Neuronal stem cell (in vitro differentiated cells): ENCODE data around the gene FOXL2NB.

ENCODE experiments used
- DNase-seq: peaks from one replicate; pipeline ENCODE4 v3.0.0-alpha.2; 2013; ENCODE audit warnings: low spot score
- H2AFZ ChIP-seq: one replicate; pipeline ENCODE4 v1.6.1; 2013; ENCODE audit warnings: mild to moderate bottlenecking, low read length, inconsistent platforms
- H2AK5ac ChIP-seq: 2 replicates; pipeline ENCODE4 v1.6.1; 2013; ENCODE audit warnings: low read depth, mild to moderate bottlenecking, inconsistent platforms, low read length, moderate library complexity, mixed read lengths
- H2BK120ac ChIP-seq: 2 replicates; pipeline ENCODE4 v1.6.1; 2013; ENCODE audit warnings: low read depth, mild to moderate bottlenecking, inconsistent platforms, low read length, moderate library complexity, mixed read lengths
- H2BK12ac ChIP-seq: one replicate; pipeline ENCODE4 v1.6.1; 2013; ENCODE audit warnings: low read length, inconsistent platforms
- H2BK15ac ChIP-seq: 2 replicates; pipeline ENCODE4 v1.6.1; 2013; ENCODE audit warnings: mild to moderate bottlenecking, low read length, inconsistent platforms, mixed read lengths
- H2BK5ac ChIP-seq: one replicate; pipeline ENCODE4 v1.6.1; 2013; ENCODE audit warnings: inconsistent platforms, mild to moderate bottlenecking, low read length, moderate library complexity
- H3K14ac ChIP-seq: one replicate; pipeline ENCODE4 v1.6.1; 2013; ENCODE audit warnings: low read length, inconsistent platforms
- H3K18ac ChIP-seq: 2 replicates; pipeline ENCODE4 v1.6.1; 2013; ENCODE audit warnings: low read length, inconsistent platforms
- H3K23ac ChIP-seq: 2 replicates; pipeline ENCODE4 v1.6.1; 2013; ENCODE audit warnings: low read depth, mild to moderate bottlenecking, mixed read lengths, low read length, inconsistent platforms; ENCODE audit not compliant: poor library complexity
- H3K27ac ChIP-seq: replicated peaks from 3 replicates; pipeline ENCODE4 v1.5.1; 2013; ENCODE audit warnings: low read length, inconsistent platforms
- H3K27me3 ChIP-seq, 3 experiments: 2 replicates each; pipeline ENCODE4 v1.6.1; 2013; ENCODE audit warnings: low read length in 3 of 3, mild to moderate bottlenecking in 2 of 3, inconsistent platforms in 1 of 3, low read depth in 1 of 3, mixed read lengths in 1 of 3, moderate library complexity in 1 of 3; ENCODE audit not compliant: control insufficient read depth in 3 of 3, insufficient read depth in 3 of 3
- H3K36me3 ChIP-seq, 2 donors: replicated peaks in 1 of 2; 2 replicates each; pipeline ENCODE4 v1.6.1; 2013; ENCODE audit warnings: low read length in 2 of 2; ENCODE audit not compliant: control insufficient read depth in 2 of 2, insufficient read depth in 2 of 2
- H3K4ac ChIP-seq: 2 replicates; pipeline ENCODE4 v1.6.1; 2013; ENCODE audit warnings: inconsistent platforms, mild to moderate bottlenecking, low read length, moderate library complexity
- H3K4me1 ChIP-seq, 2 donors: 1 replicate in 1 of 2; 2 replicates in 1 of 2; pipeline ENCODE4 v1.6.1; 2013; ENCODE audit warnings: low read length in 2 of 2, low read depth in 1 of 2; ENCODE audit not compliant: control insufficient read depth in 2 of 2, insufficient read depth in 1 of 2
- H3K4me2 ChIP-seq: one replicate; pipeline ENCODE4 v1.6.1; 2013; ENCODE audit warnings: mild to moderate bottlenecking, low read length, inconsistent platforms; ENCODE audit not compliant: insufficient read depth, poor library complexity, severe bottlenecking
- H3K4me3 ChIP-seq, 2 donors: 2 replicates each; pipeline ENCODE4 v1.5.1; 2013; ENCODE audit warnings: low read length in 2 of 2, mild to moderate bottlenecking in 2 of 2, inconsistent platforms in 1 of 2, moderate library complexity in 1 of 2
- H3K79me1 ChIP-seq: one replicate; pipeline ENCODE4 v1.6.1; 2013; ENCODE audit warnings: low read depth, mild to moderate bottlenecking, inconsistent platforms, low read length, moderate library complexity
- H3K9ac ChIP-seq: one replicate; pipeline ENCODE4 v1.6.1; 2013; ENCODE audit warnings: mild to moderate bottlenecking, low read depth, low read length, inconsistent platforms; ENCODE audit not compliant: poor library complexity
- H3K9me3 ChIP-seq, 2 donors: replicated peaks in 1 of 2; 2 replicates each; pipeline versions ENCODE3 to v1.6.1; 2013; ENCODE audit warnings: low read length in 2 of 2, mild to moderate bottlenecking in 2 of 2, inconsistent platforms in 1 of 2, low read depth in 1 of 2, mixed read lengths in 1 of 2, moderate library complexity in 1 of 2; ENCODE audit not compliant: control insufficient read depth in 2 of 2, insufficient read depth in 1 of 2
- H4K8ac ChIP-seq: one replicate; pipeline ENCODE4 v1.6.1; 2013; ENCODE audit warnings: low read depth, mild to moderate bottlenecking, inconsistent platforms, low read length, moderate library complexity
- H4K91ac ChIP-seq: one replicate; pipeline ENCODE4 v1.6.1; 2013; ENCODE audit warnings: low read length, low read depth, mild to moderate bottlenecking, inconsistent platforms; ENCODE audit not compliant: poor library complexity
- WGBS, 2 donors: extraction: QIAGEN DNeasy Blood & Tissue Kit; methylation state at CpG; one replicate each; pipeline ENCODE4 v1.1.7; 2013; ENCODE audit warnings: missing lambda C conversion rate in 2 of 2, mixed read lengths in 1 of 2; ENCODE audit not compliant: insufficient read length in 2 of 2, insufficient replicate concordance in 1 of 2; ENCODE audit errors: extremely low coverage in 2 of 2; 5-methylcytosine and 5-hydroxymethylcytosine counted together

FOXL2NB gene

DNA sequence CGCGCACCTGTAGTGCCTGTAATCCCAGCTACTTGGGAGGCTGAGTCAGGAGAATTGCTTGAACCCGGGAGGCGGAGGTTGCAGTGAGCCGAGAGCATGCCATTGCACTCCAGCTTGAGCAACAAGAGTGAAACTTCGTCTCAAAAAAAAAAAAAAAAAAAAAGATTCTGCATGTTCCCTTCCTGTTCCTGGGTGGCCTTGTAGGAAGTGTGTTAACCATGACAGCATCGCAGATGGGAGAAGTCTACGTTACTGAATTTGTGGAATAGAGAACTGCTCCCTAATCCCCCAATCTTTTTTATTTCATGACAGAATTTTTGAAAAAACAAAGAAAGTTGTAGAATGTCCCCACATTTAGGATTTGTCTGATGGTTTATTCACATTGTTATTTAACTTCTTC is 45.5 kb upstream of the FOXL2NB start:
- Histone ChIP-seq H3K14ac (no peak overlapping the region), H2BK120ac (no peak overlapping the region), H3K27me3 (no peaks in the 10 kb centered on the region), H3K36me3 (no peaks in the 10 kb centered on the region), H4K91ac (no peak overlapping the region), H4K8ac (no peak overlapping the region), H3K9me3 (no peaks in the 10 kb centered on the region), H2AFZ (no peak overlapping the region), H3K9ac (no peak overlapping the region), H3K18ac (no peak overlapping the region), H2BK15ac (no peak overlapping the region), H3K27ac (no peak overlapping the region), H3K23ac (no peak overlapping the region), H2AK5ac (no peak overlapping the region), H2BK5ac (no peak overlapping the region), H3K79me1 (no peaks in the 10 kb centered on the region), H2BK12ac (no peak overlapping the region), H3K4me1 (no peaks in the 10 kb centered on the region), H3K4me2 (no peak overlapping the region), H3K4me3 (no peak overlapping the region), H3K4ac (no peak overlapping the region)
- DNase-seq: no peak
- WGBS, 2 donors: no CpG with 5 or more reads among the region's 8 CpGs

GRCh38 chr3:138902171-138902570 is 44.8 kb upstream of the FOXL2NB start:
- Histone ChIP-seq H3K79me1 (no peaks in the 10 kb centered on the region), H3K36me3 (no peaks in the 10 kb centered on the region), H3K27me3 (no peaks in the 10 kb centered on the region), H3K18ac (no peak overlapping the region), H3K4me3 (no peak overlapping the region), H2BK120ac (no peak overlapping the region), H4K8ac (no peak overlapping the region), H2AFZ (no peak overlapping the region), H2BK15ac (no peak overlapping the region), H3K9ac (no peak overlapping the region), H3K14ac (no peak overlapping the region), H2BK5ac (no peak overlapping the region), H2BK12ac (no peak overlapping the region), H3K27ac (no peak overlapping the region), H3K9me3 (no peaks in the 10 kb centered on the region), H4K91ac (no peak overlapping the region), H3K4me2 (no peak overlapping the region), H3K23ac (no peak overlapping the region), H3K4me1 (no peaks in the 10 kb centered on the region), H3K4ac (no peak overlapping the region), H2AK5ac (no peak overlapping the region)
- no CpG with 5 or more reads among the region's 1 CpG for WGBS, 2 donors
- DNase-seq: no peak

DNA sequence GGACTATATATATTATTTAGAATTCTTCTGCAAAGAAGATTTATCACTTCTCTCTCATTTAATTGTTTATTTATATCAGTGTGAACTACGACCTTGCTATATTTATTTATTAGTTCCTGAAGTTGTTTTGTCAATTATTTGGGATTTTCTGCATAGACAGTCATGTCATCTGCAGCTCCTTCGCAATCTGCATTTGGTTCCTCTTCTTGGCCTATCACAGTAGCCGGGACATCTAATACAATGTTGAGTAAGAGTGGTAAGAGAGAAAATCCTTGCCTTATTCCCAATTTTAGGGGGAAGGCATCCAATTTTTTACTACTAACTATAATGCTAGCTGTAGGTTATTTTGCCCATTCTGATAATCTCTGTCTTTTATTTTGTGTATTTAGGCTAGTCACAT is 39.5 kb upstream of the FOXL2NB start:
- H2AFZ ChIP-seq: no peak overlapping the region
- H3K23ac ChIP-seq: no peak overlapping the region
- no peaks in the 10 kb centered on the region for H3K79me1 ChIP-seq
- H3K14ac ChIP-seq: no peak overlapping the region
- no peak overlapping the region for H3K18ac ChIP-seq
- no peaks in the 10 kb centered on the region for H3K36me3 ChIP-seq
- H2BK12ac ChIP-seq: no peak overlapping the region
- no peak overlapping the region for H3K4ac ChIP-seq
- H3K9me3 ChIP-seq: no peaks in the 10 kb centered on the region
- no peaks in the 10 kb centered on the region for H3K27me3 ChIP-seq
- H4K8ac ChIP-seq: no peak overlapping the region
- no peak overlapping the region for H2AK5ac ChIP-seq
- DNase-seq: no peak
- no peaks in the 10 kb centered on the region for H3K4me1 ChIP-seq
- H2BK120ac ChIP-seq: no peak overlapping the region
- H3K4me2 ChIP-seq: no peak overlapping the region
- no CpG with 5 or more reads among the region's 3 CpGs for WGBS, 2 donors
- H3K4me3 ChIP-seq: no peak overlapping the region
- no peak overlapping the region for H2BK15ac ChIP-seq
- no peak overlapping the region for H4K91ac ChIP-seq
- H3K9ac ChIP-seq: no peak overlapping the region
- no peak overlapping the region for H3K27ac ChIP-seq
- no peak overlapping the region for H2BK5ac ChIP-seq

- Histone ChIP-seq H3K23ac (no peak overlapping the region), H3K36me3 (no peaks in the 10 kb centered on the region), H3K79me1 (no peaks in the 10 kb centered on the region), H3K4me1 (no peaks in the 10 kb centered on the region), H3K27me3 (no peaks in the 10 kb centered on the region), H3K4me2 (no peak overlapping the region), H3K4me3 (no peak overlapping the region), H3K4ac (no peak overlapping the region), H3K14ac (no peak overlapping the region), H4K91ac (no peak overlapping the region), H2BK120ac (no peak overlapping the region), H2BK12ac (no peak overlapping the region), H2AK5ac (no peak overlapping the region), H3K9me3 (no peaks in the 10 kb centered on the region), H3K27ac (no peak overlapping the region), H2BK15ac (no peak overlapping the region), H3K18ac (no peak overlapping the region), H2BK5ac (no peak overlapping the region), H4K8ac (no peak overlapping the region), H2AFZ (no peak overlapping the region), H3K9ac (no peak overlapping the region)
- DNase-seq: no peak
- WGBS, 2 donors: no CpG with 5 or more reads among the region's 5 CpGs
Observed at GRCh38 chr3:138908846-138909245, 38.2 kb upstream of the FOXL2NB start.
